ENCODE measurements around the gene TMEM271. TPM values are rescaled to one million over a fixed set of nuclear protein-coding genes. Genes with fewer than 3 reads are reported as not detected.

The TMEM271 gene
- total and polyA plus RNA-seq, 10 of the 15 experiments (the other 5 are each of a cell fraction or from before 2014, with no cell fraction given), result not detected

- no peak overlapping the region for H3K4me3 ChIP-seq
- H3K9me3 ChIP-seq (replicated peaks; ENCODE audit: control insufficient read depth, insufficient read depth, low read length), result no peaks in the 10 kb centered on the region; the same call in 2 of the 3 replicates
- CTCF ChIA-PET, result no interaction called here
- WGBS (ENCODE audit: insufficient coverage, insufficient replicate concordance, low lambda C conversion rate, missing lambda C conversion rate), result 51% methylated on average over 14 of the region's 16 CpGs
- POLR2A ChIA-PET, result no interaction called here
- TF ChIP-seq E2F8 (IDR thresholded peaks at IDR 0.05; ENCODE audit: low read depth, partially characterized antibody), result no peak
- TF ChIP-seq ZBTB33 (IDR thresholded peaks at IDR 0.05), result no peak
- TF ChIP-seq CBX3 (IDR thresholded peaks at IDR 0.05; ENCODE audit: borderline replicate concordance, low read depth), result no peak
- TF ChIP-seq YBX1 (IDR thresholded peaks at IDR 0.05), result no peak
- TF ChIP-seq FOS (IDR thresholded peaks at IDR 0.05; ENCODE audit: borderline replicate concordance, extremely low read depth, insufficient read length), result no peak
- ATAC-seq (no peak), FAIRE-seq (no peak), DNase-seq (ENCODE audit: low read depth, low spot score) (no peak)
- in situ Hi-C loops (cut with MboI) (no loop called here), intact Hi-C loops (cut with micrococcal nuclease; ENCODE audit: unreplicated experiment) (no loop called here)
- no TSS peak for BruUV-seq (replicated peaks)
- no peaks in the 10 kb centered on the region for H3K79me2 ChIP-seq (ENCODE audit: control insufficient read depth, insufficient read depth, low read length)
- RAD21 ChIA-PET (ENCODE audit: unreplicated experiment), result no interaction called here
- H3K4me2 ChIP-seq (ENCODE audit: control insufficient read depth, insufficient read depth), result no peak overlapping the region
- no peaks in the 10 kb centered on the region for H3K36me3 ChIP-seq (ENCODE audit: control insufficient read depth in 2 of 2, insufficient read depth in 2 of 2, low read length in 1 of 2)
- no peak overlapping the region for H3K27ac ChIP-seq (ENCODE audit: control insufficient read depth, insufficient read depth)
- no peak overlapping the region for H3K9ac ChIP-seq (ENCODE audit: control insufficient read depth, insufficient read depth, low read length)
- H3K27me3 ChIP-seq (replicated peaks in 1 of 2; ENCODE audit: control insufficient read depth in 2 of 2, insufficient read depth in 2 of 2, low read length in 1 of 2), result no peaks in the 10 kb centered on the region
- H3K4me1 ChIP-seq (ENCODE audit: control insufficient read depth, insufficient read depth, low read length), result no peaks in the 10 kb centered on the region
- SMC1A ChIA-PET (ENCODE audit: uncharacterized antibody, unreplicated experiment), result no interaction called here
- no peaks in the 10 kb centered on the region for H4K20me1 ChIP-seq (ENCODE audit: control insufficient read depth, insufficient read depth)
- no peak overlapping the region for H2AFZ ChIP-seq (ENCODE audit: control insufficient read depth, low read depth, low read length)
Observed at GRCh38 chr4:589219-589963, 13.3 kb upstream of the TMEM271 start.
